ENCODE data around the gene MGLL.
A peak's percentile ranks its signal among the peaks of the same experiment; 100 is the strongest.

Gene MGLL

GRCh38 chr3:127754411-127755304 is 67.7 kb downstream of the MGLL start:
- Mint-ChIP-seq H3K36me3 (no peaks in the 10 kb centered on the region), H3K27me3 (peaks cover 2% of the 10 kb centered on the region), H3K4me3 (peak overlapping the region; percentile 1), H3K27ac (no peak overlapping the region), H3K9me3 (no peaks in the 10 kb centered on the region), H3K4me1 (peaks cover 19% of the 10 kb centered on the region)

- Mint-ChIP-seq H3K9me3 (no peaks in the 10 kb centered on the region), H3K4me1 (peaks cover 19% of the 10 kb centered on the region), H3K27ac (no peak overlapping the region), H3K4me3 (no peak overlapping the region), H3K36me3 (no peaks in the 10 kb centered on the region), H3K27me3 (peaks cover 4% of the 10 kb centered on the region)
Measured at GRCh38 chr3:127753898-127754410, 68.4 kb downstream of the MGLL start.

- Mint-ChIP-seq H3K4me1 (peaks cover 19% of the 10 kb centered on the region), H3K36me3 (no peaks in the 10 kb centered on the region), H3K27me3 (peaks cover 4% of the 10 kb centered on the region), H3K9me3 (no peaks in the 10 kb centered on the region), H3K4me3 (no peak overlapping the region), H3K27ac (no peak overlapping the region)
Measured at GRCh38 chr3:127753338-127753737, 69.0 kb downstream of the MGLL start.

- Mint-ChIP-seq H3K4me1 (peaks cover 19% of the 10 kb centered on the region), H3K36me3 (no peaks in the 10 kb centered on the region), H3K27ac (no peak overlapping the region), H3K4me3 (no peak overlapping the region), H3K9me3 (no peaks in the 10 kb centered on the region), H3K27me3 (peaks cover 4% of the 10 kb centered on the region)
Measured at GRCh38 chr3:127751782-127752181, 70.5 kb downstream of the MGLL start.

GRCh38 chr3:127751163-127751621 is 71.1 kb downstream of the MGLL start:
- Mint-ChIP-seq H3K27ac (no peak overlapping the region), H3K9me3 (no peaks in the 10 kb centered on the region), H3K4me3 (no peak overlapping the region), H3K4me1 (peaks cover 19% of the 10 kb centered on the region), H3K27me3 (peaks cover 4% of the 10 kb centered on the region), H3K36me3 (no peaks in the 10 kb centered on the region)

- Mint-ChIP-seq H3K4me1 (peaks cover 14% of the 10 kb centered on the region), H3K27me3 (peaks cover 4% of the 10 kb centered on the region), H3K27ac (no peak overlapping the region), H3K4me3 (no peak overlapping the region), H3K36me3 (no peaks in the 10 kb centered on the region), H3K9me3 (no peaks in the 10 kb centered on the region)
Measured at GRCh38 chr3:127750226-127751031, 71.9 kb downstream of the MGLL start.

GRCh38 chr3:127749787-127750225 is 72.5 kb downstream of the MGLL start:
- H3K9me3 Mint-ChIP-seq: no peaks in the 10 kb centered on the region
- H3K27ac Mint-ChIP-seq: no peak overlapping the region
- H3K4me1 Mint-ChIP-seq: peaks cover 9% of the 10 kb centered on the region
- peaks cover 6% of the 10 kb centered on the region for H3K27me3 Mint-ChIP-seq
- H3K4me3 Mint-ChIP-seq: no peak overlapping the region
- H3K36me3 Mint-ChIP-seq: no peaks in the 10 kb centered on the region

- Mint-ChIP-seq H3K27me3 (peaks cover 6% of the 10 kb centered on the region), H3K36me3 (no peaks in the 10 kb centered on the region), H3K4me3 (no peak overlapping the region), H3K27ac (no peak overlapping the region), H3K9me3 (no peaks in the 10 kb centered on the region), H3K4me1 (peaks cover 4% of the 10 kb centered on the region)
Measured at GRCh38 chr3:127749361-127749760, 73.0 kb downstream of the MGLL start.

- Mint-ChIP-seq H3K36me3 (no peaks in the 10 kb centered on the region), H3K27me3 (peaks cover 6% of the 10 kb centered on the region), H3K4me1 (no peaks in the 10 kb centered on the region), H3K4me3 (no peak overlapping the region), H3K9me3 (no peaks in the 10 kb centered on the region), H3K27ac (no peak overlapping the region)
Measured at GRCh38 chr3:127748754-127749327, 73.5 kb downstream of the MGLL start.

- no peaks in the 10 kb centered on the region for H3K36me3 Mint-ChIP-seq
- H3K9me3 Mint-ChIP-seq: no peaks in the 10 kb centered on the region
- H3K27me3 Mint-ChIP-seq: peaks cover 6% of the 10 kb centered on the region
- no peaks in the 10 kb centered on the region for H3K4me1 Mint-ChIP-seq
- H3K4me3 Mint-ChIP-seq: no peak overlapping the region
- no peak overlapping the region for H3K27ac Mint-ChIP-seq
Measured at GRCh38 chr3:127747751-127748521, 74.4 kb downstream of the MGLL start.

GRCh38 chr3:127747066-127747465 is 75.2 kb downstream of the MGLL start:
- H3K27ac Mint-ChIP-seq: no peak overlapping the region
- no peak overlapping the region for H3K4me3 Mint-ChIP-seq
- no peaks in the 10 kb centered on the region for H3K9me3 Mint-ChIP-seq

GRCh38 chr3:127746400-127747057 is 75.8 kb downstream of the MGLL start:
- H3K27ac Mint-ChIP-seq: no peak overlapping the region
- H3K27me3 Mint-ChIP-seq: peaks cover 5% of the 10 kb centered on the region
- no peak overlapping the region for H3K4me3 Mint-ChIP-seq
- no peaks in the 10 kb centered on the region for H3K4me1 Mint-ChIP-seq
- H3K9me3 Mint-ChIP-seq: no peaks in the 10 kb centered on the region
- no peaks in the 10 kb centered on the region for H3K36me3 Mint-ChIP-seq

More at GRCh38 chr3:127747066-127747465, 75.2 kb downstream of the MGLL start:
- Mint-ChIP-seq H3K4me1 (no peaks in the 10 kb centered on the region), H3K36me3 (no peaks in the 10 kb centered on the region), H3K27me3 (peaks cover 5% of the 10 kb centered on the region)

- Mint-ChIP-seq H3K9me3 (no peaks in the 10 kb centered on the region), H3K4me3 (no peak overlapping the region), H3K36me3 (no peaks in the 10 kb centered on the region), H3K4me1 (no peaks in the 10 kb centered on the region), H3K27ac (no peak overlapping the region), H3K27me3 (peaks cover 5% of the 10 kb centered on the region)
Measured at GRCh38 chr3:127745656-127746399, 76.5 kb downstream of the MGLL start.

- Mint-ChIP-seq H3K4me3 (no peak overlapping the region), H3K36me3 (no peaks in the 10 kb centered on the region), H3K27me3 (peaks cover 5% of the 10 kb centered on the region), H3K27ac (no peak overlapping the region), H3K9me3 (no peaks in the 10 kb centered on the region), H3K4me1 (no peaks in the 10 kb centered on the region)
Measured at GRCh38 chr3:127744875-127745274, 77.4 kb downstream of the MGLL start.

Data from activated naive CD4-positive, alpha-beta T cell treated with anti-CD3 and anti-CD28 coated beads, Interleukin-2, amount 50 U/mL, for 24 hours (primary cell).